GM19467 (cell line): ENCODE data around the gene C5orf46.

Source experiments
- ATAC-seq: cut with Tn5 transposase; IDR thresholded peaks from one replicate; pipeline ENCODE4 v1.9.1; 2021; ENCODE audit warnings: mild to moderate bottlenecking, moderate library complexity; ENCODE audit not compliant: unreplicated experiment

C5orf46 gene

GRCh38 chr5:147859962-147860640, 46.2 kb downstream of the C5orf46 start:
- no peak for ATAC-seq

GRCh38 chr5:147858565-147858964, 47.8 kb downstream of the C5orf46 start:
- ATAC-seq = no peak

GRCh38 chr5:147857302-147858129, 48.8 kb downstream of the C5orf46 start:
- peak; percentile 80 for ATAC-seq

- no peak for ATAC-seq
These were observed 49.5 kb downstream of the C5orf46 start for GRCh38 chr5:147856801-147857200.

GRCh38 chr5:147855774-147856069, 50.6 kb downstream of the C5orf46 start:
- no peak for ATAC-seq

- no peak for ATAC-seq
These were observed 51.2 kb downstream of the C5orf46 start for GRCh38 chr5:147854894-147855773.

GRCh38 chr5:147854331-147854730, 52.0 kb downstream of the C5orf46 start:
- ATAC-seq = no peak

GRCh38 chr5:147853372-147853987, 52.9 kb downstream of the C5orf46 start:
- no peak for ATAC-seq

GRCh38 chr5:147852365-147852764, 54.0 kb downstream of the C5orf46 start:
- no peak for ATAC-seq

- ATAC-seq = no peak
These were observed 54.8 kb downstream of the C5orf46 start for GRCh38 chr5:147851578-147851977.

GRCh38 chr5:147849226-147849625, 57.1 kb downstream of the C5orf46 start:
- no peak for ATAC-seq

GRCh38 chr5:147845618-147846017, 60.7 kb downstream of the C5orf46 start:
- ATAC-seq = no peak

- no peak for ATAC-seq
These were observed 61.5 kb downstream of the C5orf46 start for GRCh38 chr5:147844846-147845245.

GRCh38 chr5:147842869-147843268, 63.5 kb downstream of the C5orf46 start:
- no peak for ATAC-seq
